K562 (cell line): ENCODE measurements around the gene MLST8. TPM values are rescaled to one million over a fixed set of nuclear protein-coding genes. Genes with fewer than 3 reads are reported as not detected.

Experiments
- ATAC-seq: fragments of 200-7000 bp; cut with Tn5 transposase; 3 replicates; pipeline ENCODE4 v1.9.1; 2020; ENCODE audit warnings: moderate library complexity
- BruUV-seq: library from RNA; stranded (reverse); fragments of 400-500 nt; replicated peaks from 2 replicates; lab custom pipeline; 2021; lab: Mats Ljungman, UMichigan
- CTCF ChIA-PET: fragments of 300-600 bp; formaldehyde crosslinking; extraction: SDS; loops from one replicate; lab custom pipeline; 2021; ENCODE audit warnings: low intra/inter-chr PET ratio; lab: Yijun Ruan, JAX
- POLR2A ChIA-PET: fragments of 300-600, 350-650 bp; sonication (Branson Sonifier 250); formaldehyde crosslinking; extraction: SDS; loops from one replicate; lab custom pipeline; 2021; ENCODE audit warnings: antibody characterized with exemption, inconsistent platforms; lab: Yijun Ruan, JAX
- DNase-seq, 4 experiments: peaks; one replicate each; pipeline versions ENCODE4 v3.0.0 to v3.0.0-alpha.2; 2011 to 2018; ENCODE audit warnings: low spot score in 3 of 4, mixed read lengths in 3 of 4; ENCODE audit errors: extremely low read depth in 1 of 4
- FAIRE-seq: peaks from 2 replicates; lab custom pipeline; 2011; peaks lifted over from hg19 to GRCh38; lab: Jason Lieb, UNC
- H2AFZ ChIP-seq: 2 replicates; pipeline ENCODE4 v1.6.0; 2011; ENCODE audit warnings: low read depth, low read length, control low read depth, inconsistent platforms
- H3K27ac ChIP-seq: fragments of 200-600 bp; 3 replicates; pipeline ENCODE4 v1.8.0; 2011; ENCODE audit warnings: low read depth, mild to moderate bottlenecking, control low read depth, inconsistent platforms, low read length, moderate library complexity, mixed read lengths; ENCODE audit errors: extremely low read depth
- H3K27me3 ChIP-seq, 2 experiments: fragments of 300-600 bp in 1 of 2; 2 replicates in 1 of 2; 3 replicates in 1 of 2; pipeline versions ENCODE4 v1.6.0 to v1.8.0; 2011; ENCODE audit warnings: inconsistent platforms in 2 of 2, low read length in 2 of 2, mild to moderate bottlenecking in 1 of 2, mixed read lengths in 1 of 2, moderate library complexity in 1 of 2; ENCODE audit not compliant: control insufficient read depth in 2 of 2, insufficient read depth in 2 of 2
- H3K36me3 ChIP-seq: fragments of 300-600 bp; 3 replicates; pipeline ENCODE4 v1.8.0; 2011; ENCODE audit warnings: mild to moderate bottlenecking, low read length, inconsistent platforms; ENCODE audit not compliant: control insufficient read depth, insufficient read depth
- H3K4me1 ChIP-seq, 2 experiments: fragments of 200-600 bp in 1 of 2; replicated peaks in 1 of 2; 2 replicates in 1 of 2; 3 replicates in 1 of 2; pipeline versions ENCODE4 v1.5.1 to v1.8.0; 2011; ENCODE audit warnings: inconsistent platforms in 2 of 2, low read length in 2 of 2, mild to moderate bottlenecking in 1 of 2, mixed read lengths in 1 of 2, moderate library complexity in 1 of 2; ENCODE audit not compliant: control insufficient read depth in 2 of 2, insufficient read depth in 2 of 2
- H3K4me2 ChIP-seq: 2 replicates; pipeline ENCODE4 v1.6.1; 2011; ENCODE audit warnings: low read length, control low read depth, inconsistent platforms, mixed read lengths; ENCODE audit not compliant: insufficient read depth
- H3K4me3 ChIP-seq: fragments of 200-600 bp; sonication (generic), shearing (Covaris generic); 2 replicates; pipeline ENCODE4 v1.5.1; 2016; ENCODE audit warnings: control low read depth, inconsistent platforms
- H3K79me2 ChIP-seq: fragments of 200-600 bp; 3 replicates; pipeline ENCODE4 v1.8.0; 2011; ENCODE audit warnings: low read length, inconsistent platforms; ENCODE audit not compliant: control insufficient read depth, insufficient read depth
- H3K9ac ChIP-seq, 2 experiments: 2 replicates each; pipeline versions ENCODE4 v1.6.0 to v1.6.1; 2011; ENCODE audit warnings: low read depth in 2 of 2, low read length in 2 of 2, control low read depth in 1 of 2, inconsistent platforms in 1 of 2, mild to moderate bottlenecking in 1 of 2, mixed read lengths in 1 of 2; ENCODE audit not compliant: insufficient read depth in 1 of 2
- H3K9me1 ChIP-seq: one replicate; pipeline ENCODE4 v1.6.0; 2011; ENCODE audit warnings: inconsistent platforms, mild to moderate bottlenecking, low read length, moderate library complexity; ENCODE audit not compliant: control insufficient read depth, insufficient read depth
- H3K9me3 ChIP-seq: replicated peaks from 2 replicates; pipeline ENCODE4 v1.5.1; 2011; ENCODE audit warnings: low read depth, low read length, inconsistent platforms; ENCODE audit not compliant: control insufficient read depth, insufficient read depth
- H4K20me1 ChIP-seq: replicated peaks from 2 replicates; pipeline ENCODE4 v1.6.1; 2011; ENCODE audit warnings: low read length, inconsistent platforms, mixed read lengths; ENCODE audit not compliant: control insufficient read depth, insufficient read depth
- BCL6 ChIP-seq: fragments of 250-450 bp; sonication (Bioruptor Pico); IDR thresholded peaks from 2 replicates; pipeline ENCODE4 v1.4.0; 2020
- CHD1 ChIP-seq: fragments of 200-600 bp; sonication (generic); IDR thresholded peaks from one replicate; pipeline ENCODE4 v1.6.1; 2012; ENCODE audit warnings: mild to moderate bottlenecking, moderate library complexity, low read length, inconsistent platforms
- CREB3 ChIP-seq: fragments of 450-650 bp; conservative IDR thresholded peaks from 2 replicates; pipeline ENCODE4 v1.6.1; 2016; ENCODE audit warnings: missing genetic modification characterization, low read depth, mild to moderate bottlenecking, missing compliant biosample characterization, moderate library complexity
- ETS1 ChIP-seq: conservative IDR thresholded peaks from 2 replicates; pipeline ENCODE4 v1.6.1; 2011; ENCODE audit warnings: low read depth, mild to moderate bottlenecking, low read length; ENCODE audit not compliant: control insufficient read depth
- ETV6 ChIP-seq, 3 experiments: fragments of 150-350 bp in 1 of 3; sonication (generic) in 1 of 3; formaldehyde crosslinking in 1 of 3; IDR thresholded peaks; 2 replicates each; pipeline versions ENCODE4 v1.6.1 to v1.8.0; 2014 to 2022; ENCODE audit warnings: borderline replicate concordance in 2 of 3, low read depth in 2 of 3, antibody characterized with exemption in 1 of 3, low read length in 1 of 3, mild to moderate bottlenecking in 1 of 3, missing genetic modification reagents in 1 of 3
- GABPB1 ChIP-seq: sonication (generic); formaldehyde crosslinking; IDR thresholded peaks from 2 replicates; pipeline ENCODE4 v1.8.0; 2022; ENCODE audit warnings: mild to moderate bottlenecking, missing genetic modification reagents
- HMGXB4 ChIP-seq: sonication (generic); formaldehyde crosslinking; IDR thresholded peaks from 2 replicates; pipeline ENCODE4 v1.8.1; 2023; ENCODE audit warnings: mild to moderate bottlenecking, missing genetic modification reagents
- RBBP5 ChIP-seq: fragments of 200-600 bp; sonication (generic); IDR thresholded peaks from 2 replicates; pipeline ENCODE4 v1.6.1; 2012; ENCODE audit warnings: borderline replicate concordance, mild to moderate bottlenecking, low read length, control low read depth, inconsistent platforms; ENCODE audit not compliant: insufficient read depth, poor library complexity, severe bottlenecking
- SMARCE1 ChIP-seq: fragments of 450-650 bp; IDR thresholded peaks from 2 replicates; pipeline ENCODE4 v1.7.1; 2016; ENCODE audit warnings: mild to moderate bottlenecking
- TRIM24 ChIP-seq, 2 experiments: fragments of 450-650 bp; IDR thresholded peaks; 2 replicates each; pipeline ENCODE4 v1.6.1; 2016
- ZBTB17 ChIP-seq: fragments of 450-650 bp; formaldehyde crosslinking; IDR thresholded peaks from 2 replicates; pipeline ENCODE4 v1.4.0; 2020; ENCODE audit warnings: mild to moderate bottlenecking
- ZBTB5 ChIP-seq: fragments of 450-650 bp; IDR thresholded peaks from 2 replicates; pipeline ENCODE4 v1.6.1; 2017; ENCODE audit warnings: antibody characterized with exemption
- WGBS: fragments of 100-300 bp; shearing (Covaris generic); methylation state at CpG from one replicate; pipeline ENCODE4 v1.1.6; 2016; ENCODE audit warnings: low coverage, mixed read lengths; ENCODE audit not compliant: insufficient coverage; ENCODE audit errors: missing lambda C conversion rate; 5-methylcytosine and 5-hydroxymethylcytosine counted together
- in situ Hi-C: fragments of 300-500 bp; cut with MboI; formaldehyde crosslinking; loops from 4 replicates; pipeline ENCODE4 v1.15.0; 2018; ENCODE audit warnings: inconsistent platforms, mixed read lengths
- intact Hi-C: fragments of 100-400 bp; cut with micrococcal nuclease; formaldehyde crosslinking; loops from 2 replicates; pipeline ENCODE4 v1.14.2; 2022
- polyA plus RNA-seq, 8 experiments: library from polyadenylated mRNA; depleted of rRNA in 4 of 8; stranded (reverse) in 5 of 8; unstranded in 3 of 8; fragments of >200 nt; fragmentation: Nextera tagmentation in 2 of 8; fragmentation: Illumina TruSeq in 1 of 8; extraction: Ambion mirVana in 2 of 8; extraction: Trizol in 1 of 8; gene quantifications; 2 replicates each; pipeline versions ENCODE4 v1.2.1 to v1.2.3, GENCODE V29; 2011 to 2014; ENCODE audit warnings: inconsistent platforms in 1 of 8, missing spikeins in 1 of 8
- total RNA-seq, 7 experiments: library from RNA; depleted of rRNA in 6 of 7; stranded (reverse); fragments of >200 nt in 6 of 7; fragmentation: Illumina TruSeq in 2 of 7; extraction: Trizol in 2 of 7; gene quantifications; 2 replicates each; pipeline versions ENCODE4 v1.2.1 to v1.2.3, GENCODE V29; 2011 to 2021; ENCODE audit warnings: low replicate concordance in 1 of 7

MLST8 gene
- total and polyA plus RNA-seq, 9 of the 15 experiments (the other 6 are each of a cell fraction or from before 2014, with no cell fraction given): 1.5 to 116 (median 43.3) TPM

- peak overlapping the region in 1 of 2 experiments; percentile 58; a peak in 2 of 4 replicates for H3K9ac ChIP-seq
- H3K36me3 ChIP-seq: no peaks in the 10 kb centered on the region
- H3K27ac ChIP-seq: no peak overlapping the region
- ChIA-PET POLR2A (interaction anchor here (1.1 to 3.4 kb wide), 3 partner anchors 10 to 39 kb away, joined by 3 to 11 read pairs (median 5); partner anchors contain the start of gene TRAF7), CTCF (no interaction called here)
- in situ Hi-C loops (no loop called here), intact Hi-C loops (no loop called here)
- ATAC-seq (no peak), DNase-seq (no peak), FAIRE-seq (no peak)
- peaks cover 2 to 67% of the 10 kb centered on the region in 2 experiments; a peak in 3 of 5 replicates for H3K4me1 ChIP-seq
- no peak overlapping the region for H3K4me2 ChIP-seq
- BruUV-seq: no TSS peak
- TF ChIP-seq CREB3 (tag): no peak
- no peak for TF ChIP-seq BCL6 (CRISPR knock-in tag)
- TF ChIP-seq ZBTB5: no peak
- TF ChIP-seq ETV6 (IDR thresholded peaks at IDR 0.05; ENCODE audit: borderline replicate concordance in 1 of 2, low read depth in 2 of 2, low read length in 1 of 2): no peak
- TF ChIP-seq ETV6 (CRISPR knock-in tag; IDR thresholded peaks at IDR 0.05; ENCODE audit: borderline replicate concordance): no peak
- TF ChIP-seq RBBP5: no peak
- TF ChIP-seq SMARCE1: no peak
- no peak for TF ChIP-seq HMGXB4 (CRISPR knock-in tag)
- no peak for TF ChIP-seq ZBTB17 (CRISPR knock-in tag)
- no peak for TF ChIP-seq CHD1
- TF ChIP-seq GABPB1: no peak
- TF ChIP-seq TRIM24 (IDR thresholded peaks at IDR 0.05): no peak
- TF ChIP-seq ETS1: no peak
- no peaks in the 10 kb centered on the region for H3K27me3 ChIP-seq
- WGBS: 84% methylated on average over 21 of the region's 24 CpGs
- H3K4me3 ChIP-seq: no peak overlapping the region
- 0 out of 2 replicates have a peak, but pooled peaks cover 6% of the 10 kb centered on the region for H4K20me1 ChIP-seq
- no peaks in the 10 kb centered on the region for H3K9me3 ChIP-seq
- H3K9me1 ChIP-seq: no peaks in the 10 kb centered on the region
- no peak overlapping the region for H2AFZ ChIP-seq
- H3K79me2 ChIP-seq: no peaks in the 10 kb centered on the region
These were observed 15.1 kb upstream of the MLST8 start for GRCh38 chr16:2190002-2190658.
